Left ventricle myocardium inferior (tissue), 1 donor: ENCODE results near the gene RAD51B. TPM values are rescaled to one million over a fixed set of nuclear protein-coding genes. Genes with fewer than 3 reads are reported as not detected.

Source experiments
- DNase-seq: peaks from one replicate; pipeline ENCODE4 v3.0.0-alpha.2; 2020
- H3K27ac ChIP-seq: fragments of 200-600 bp; replicated peaks from 2 replicates; pipeline ENCODE4 v1.8.0; 2021
- H3K27me3 ChIP-seq: fragments of 200-600 bp; 2 replicates; pipeline ENCODE4 v1.8.0; 2021; ENCODE audit warnings: low read depth
- H3K36me3 ChIP-seq: fragments of 200-600 bp; 2 replicates; pipeline ENCODE4 v1.8.0; 2021
- H3K4me1 ChIP-seq: fragments of 200-600 bp; 2 replicates; pipeline ENCODE4 v1.8.0; 2021
- H3K4me3 ChIP-seq: fragments of 200-600 bp; 2 replicates; pipeline ENCODE4 v1.8.0; 2021; ENCODE audit warnings: mild to moderate bottlenecking, moderate library complexity
- H3K9me3 ChIP-seq: fragments of 200-600 bp; replicated peaks from 2 replicates; pipeline ENCODE4 v1.8.0; 2021
- intact Hi-C: fragments of 100-400 bp; cut with micrococcal nuclease; formaldehyde crosslinking; loops from one replicate; pipeline ENCODE4 v1.11.0; 2022
- total RNA-seq: library from RNA; stranded (reverse); fragmentation: NEBNext Ultra II Directional; extraction: Animal tissue kit (Norgen Biotek cat#: 25700); gene quantifications from one replicate; pipeline ENCODE4 v1.2.1, GENCODE V29; 2021
- TF ChIP-seq, protein P1 (sequence below): fragments of 200-600 bp; IDR thresholded peaks from 2 replicates; pipeline ENCODE4 v1.8.0; 2021; ENCODE audit warnings: antibody characterized with exemption, mild to moderate bottlenecking, borderline replicate concordance
- donor health status: DM: no; HTN: yes; CAD: no; lungs with severe emphysema.

The RAD51B gene
- total RNA-seq, 1 donor from 2014 or later = 2.4 TPM

DNA sequence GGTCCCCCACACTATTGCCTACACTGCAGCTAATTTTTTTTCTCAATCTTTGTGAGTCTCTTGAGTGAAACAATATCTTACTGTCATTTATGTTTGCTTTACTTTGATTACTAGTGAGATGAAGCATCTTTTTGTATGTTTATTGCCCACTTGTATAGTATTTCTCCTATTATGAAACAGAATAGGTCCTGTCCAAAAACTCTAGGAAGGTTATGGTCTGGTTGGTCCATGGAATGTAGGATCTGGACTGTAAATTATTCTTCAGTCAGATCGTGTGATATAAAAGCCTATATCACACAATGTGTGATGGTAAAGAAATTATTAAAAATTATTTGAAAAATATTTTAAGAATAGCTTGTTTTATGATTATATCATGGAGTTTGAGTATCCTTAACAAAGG, 538.9 kb downstream of the RAD51B start:
- Histone ChIP-seq H3K27me3 (no peaks in the 10 kb centered on the region), H3K27ac (no peak overlapping the region), H3K4me3 (no peak overlapping the region), H3K36me3 (no peaks in the 10 kb centered on the region), H3K9me3 (no peaks in the 10 kb centered on the region), H3K4me1 (peaks cover 16% of the 10 kb centered on the region)
- DNase-seq = no peak
- intact Hi-C loops = no loop called here
- TF ChIP-seq, protein P1, sequence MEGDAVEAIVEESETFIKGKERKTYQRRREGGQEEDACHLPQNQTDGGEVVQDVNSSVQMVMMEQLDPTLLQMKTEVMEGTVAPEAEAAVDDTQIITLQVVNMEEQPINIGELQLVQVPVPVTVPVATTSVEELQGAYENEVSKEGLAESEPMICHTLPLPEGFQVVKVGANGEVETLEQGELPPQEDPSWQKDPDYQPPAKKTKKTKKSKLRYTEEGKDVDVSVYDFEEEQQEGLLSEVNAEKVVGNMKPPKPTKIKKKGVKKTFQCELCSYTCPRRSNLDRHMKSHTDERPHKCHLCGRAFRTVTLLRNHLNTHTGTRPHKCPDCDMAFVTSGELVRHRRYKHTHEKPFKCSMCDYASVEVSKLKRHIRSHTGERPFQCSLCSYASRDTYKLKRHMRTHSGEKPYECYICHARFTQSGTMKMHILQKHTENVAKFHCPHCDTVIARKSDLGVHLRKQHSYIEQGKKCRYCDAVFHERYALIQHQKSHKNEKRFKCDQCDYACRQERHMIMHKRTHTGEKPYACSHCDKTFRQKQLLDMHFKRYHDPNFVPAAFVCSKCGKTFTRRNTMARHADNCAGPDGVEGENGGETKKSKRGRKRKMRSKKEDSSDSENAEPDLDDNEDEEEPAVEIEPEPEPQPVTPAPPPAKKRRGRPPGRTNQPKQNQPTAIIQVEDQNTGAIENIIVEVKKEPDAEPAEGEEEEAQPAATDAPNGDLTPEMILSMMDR = no peak

DNA sequence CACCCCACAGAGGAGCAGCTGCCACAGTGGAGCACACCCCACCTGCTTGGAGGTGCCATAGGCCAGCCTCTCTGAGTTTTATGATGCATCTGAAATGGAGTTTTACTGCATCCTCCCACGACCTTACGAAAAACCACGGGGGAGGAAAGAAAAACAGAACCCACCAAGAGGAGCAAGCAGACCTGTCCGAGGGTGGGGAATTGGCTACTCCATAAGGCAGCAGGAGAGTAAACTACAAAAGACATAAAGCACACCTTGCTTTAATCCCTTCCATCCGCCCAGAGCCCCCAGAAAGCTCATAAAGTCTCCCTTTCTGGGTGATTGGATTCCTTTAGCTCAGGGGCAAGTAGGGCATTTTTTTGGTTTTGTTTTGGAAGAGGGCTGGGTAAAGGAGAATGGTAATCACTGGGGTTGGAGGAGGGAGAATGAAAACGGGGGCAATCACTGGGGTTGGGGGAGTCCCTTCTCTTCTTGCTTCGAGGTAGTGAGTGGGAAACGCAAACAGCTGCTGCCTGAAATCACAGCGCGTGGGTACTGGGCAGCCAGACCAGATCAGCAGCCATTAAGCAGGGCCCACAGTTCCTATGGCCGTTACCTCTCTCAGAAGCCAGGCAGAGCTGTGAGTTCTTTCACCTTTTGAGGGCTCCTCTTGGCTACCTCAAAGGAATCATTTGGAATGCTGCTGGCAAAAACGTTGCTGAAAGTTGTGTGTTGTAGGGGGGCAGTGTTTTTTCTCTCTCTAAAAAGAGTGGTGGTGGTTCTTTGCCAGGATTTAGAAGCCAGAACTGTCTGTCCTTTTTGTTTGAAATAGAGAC, 539.6 kb downstream of the RAD51B start:
- TF ChIP-seq, protein P1 = no peak
- Histone ChIP-seq H3K9me3 (no peaks in the 10 kb centered on the region), H3K4me1 (peaks cover 19% of the 10 kb centered on the region), H3K27ac (peak overlapping the region; percentile 58), H3K4me3 (no peak overlapping the region), H3K27me3 (no peaks in the 10 kb centered on the region), H3K36me3 (no peaks in the 10 kb centered on the region)
- DNase-seq = no peak
- intact Hi-C loops = no loop called here

DNA sequence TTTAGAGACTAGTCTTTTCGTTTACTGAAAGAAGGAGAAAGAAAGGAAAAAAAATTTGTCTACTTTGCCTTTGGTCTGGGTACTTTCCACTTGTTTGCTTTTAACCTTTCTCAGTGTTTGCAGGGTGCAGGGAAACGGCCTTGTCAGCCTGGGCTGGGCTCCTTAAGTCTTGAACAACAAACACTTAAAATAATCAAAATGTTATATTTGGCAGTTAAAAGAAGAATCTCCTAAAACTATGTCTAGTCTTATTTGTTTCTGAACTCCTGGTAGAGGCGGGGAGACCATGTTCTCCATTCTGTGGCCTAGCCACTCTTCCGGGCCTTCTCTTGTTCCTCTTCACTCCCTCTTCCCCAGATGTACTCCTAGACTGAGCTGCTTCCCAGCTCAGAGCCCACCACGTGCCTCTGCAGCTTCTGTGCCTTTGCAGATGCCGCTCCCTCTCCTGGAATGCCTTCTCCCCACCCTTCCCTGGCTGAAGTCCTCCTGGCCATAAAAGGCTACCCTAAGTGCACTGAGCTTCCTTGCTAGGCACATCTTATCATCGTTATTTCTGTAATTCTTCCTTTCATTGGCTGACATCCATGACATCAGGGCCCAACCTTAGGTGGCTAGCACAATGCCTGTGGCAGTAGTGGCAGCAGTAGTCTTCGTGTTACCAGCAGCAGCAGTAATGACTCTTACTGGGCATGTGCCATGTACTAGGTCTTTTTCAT, 540.4 kb downstream of the RAD51B start:
- DNase-seq = peak; percentile 55
- Histone ChIP-seq H3K4me3 (no peak overlapping the region), H3K27ac (peak overlapping the region; percentile 58), H3K27me3 (no peaks in the 10 kb centered on the region), H3K9me3 (no peaks in the 10 kb centered on the region), H3K36me3 (no peaks in the 10 kb centered on the region), H3K4me1 (peaks cover 25% of the 10 kb centered on the region)
- TF ChIP-seq, protein P1 = no peak
- intact Hi-C loops = no loop called here

DNA sequence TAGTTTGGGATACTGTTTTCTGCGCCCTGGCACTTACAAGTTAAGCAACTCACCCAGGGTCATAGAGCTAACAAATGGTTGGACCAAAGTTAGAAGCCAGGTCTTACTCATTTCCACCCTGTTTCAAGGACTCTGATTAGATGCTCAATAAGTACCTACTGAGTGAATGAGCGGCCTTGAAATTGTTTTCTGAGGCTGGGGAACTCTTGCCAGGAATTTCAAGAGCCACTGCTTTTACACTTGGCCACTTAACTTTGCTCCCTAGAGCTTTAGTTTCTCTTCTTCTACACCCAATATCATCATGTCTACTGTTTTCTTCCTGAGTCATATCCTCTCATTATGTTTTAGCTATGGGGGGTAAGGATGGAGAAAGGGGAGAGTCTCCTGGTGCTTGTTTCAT, 541.7 kb downstream of the RAD51B start:
- H3K4me1 ChIP-seq = peaks cover 30% of the 10 kb centered on the region

DNA sequence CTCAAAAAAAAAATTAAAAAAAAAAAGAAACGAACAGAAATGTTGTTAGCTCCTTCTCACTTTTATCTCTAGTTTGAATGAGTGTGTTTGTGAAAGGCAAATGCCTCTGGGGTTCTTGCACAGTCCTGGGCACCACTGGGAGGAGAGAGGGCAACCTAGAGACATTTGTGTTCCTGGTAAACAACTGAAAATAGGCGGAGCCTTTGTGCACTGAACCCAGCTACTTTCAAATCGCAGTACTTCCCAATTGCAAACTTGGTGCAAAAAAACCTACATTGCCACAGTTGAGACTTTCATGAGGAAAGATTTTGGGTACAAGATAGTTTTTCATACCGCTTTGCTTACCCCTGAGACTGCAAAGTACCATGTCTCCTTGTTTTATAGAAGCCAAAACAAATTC, 543.3 kb downstream of the RAD51B start:
- Histone ChIP-seq H3K36me3 (no peaks in the 10 kb centered on the region), H3K27me3 (no peaks in the 10 kb centered on the region), H3K9me3 (no peaks in the 10 kb centered on the region), H3K27ac (peak overlapping the region; percentile 64), H3K4me3 (no peak overlapping the region), H3K4me1 (peaks cover 34% of the 10 kb centered on the region)
- no peak for DNase-seq
- intact Hi-C loops = no loop called here
- TF ChIP-seq, protein P1 = no peak

More for the DNA sequence above, 541.7 kb downstream of the RAD51B start:
- Histone ChIP-seq H3K27ac (no peak overlapping the region), H3K9me3 (no peaks in the 10 kb centered on the region), H3K27me3 (no peaks in the 10 kb centered on the region), H3K36me3 (no peaks in the 10 kb centered on the region), H3K4me3 (no peak overlapping the region)
- DNase-seq = no peak
- intact Hi-C loops = no loop called here
- TF ChIP-seq, protein P1 = no peak
